ENCODE measurements around the gene IFI35. TPM values are rescaled to one million over a fixed set of nuclear protein-coding genes. Genes with fewer than 3 reads are reported as not detected.

The IFI35 gene
- total and polyA plus RNA-seq, 5 donors from 2014 or later, result 38.3 to 87.6 (median 63.4) TPM

- H3K4me3 Mint-ChIP-seq, result peak overlapping the region in 2 of 4 donors; percentile 39 to 90
- no peaks in the 10 kb centered on the region for H3K9me3 Mint-ChIP-seq
- Histone ChIP-seq H3K27me3 (ENCODE audit: control insufficient read depth, insufficient read depth, low read length) (no peaks in the 10 kb centered on the region), H3K4me1 (ENCODE audit: control insufficient read depth, insufficient read depth, low read length, poor library complexity, severe bottlenecking) (peaks cover 16% of the 10 kb centered on the region), H3K4me3 (ENCODE audit: low read depth, low read length) (no peak overlapping the region), H3K36me3 (ENCODE audit: control insufficient read depth, insufficient read depth, low read length) (no peaks in the 10 kb centered on the region), H3K9me3 (ENCODE audit: control insufficient read depth in 2 of 2, low read length in 2 of 2) (no peaks in the 10 kb centered on the region), H3K27ac (ENCODE audit: insufficient read depth, low read length, poor library complexity, severe bottlenecking) (no peak overlapping the region)
- ATAC-seq (ENCODE audit: low read depth in 2 of 2), result no peak
- DNase-seq, result no peak
- no peaks in the 10 kb centered on the region for H3K36me3 Mint-ChIP-seq
- H3K27ac Mint-ChIP-seq, result peak overlapping the region in 2 of 3 donors; percentile 14 to 34
- H3K27me3 Mint-ChIP-seq, result no peaks in the 10 kb centered on the region
- peaks cover 0 to 16% (median 8%) of the 10 kb centered on the region in 4 donors for H3K4me1 Mint-ChIP-seq
Observed at GRCh38 chr17:43028221-43028861, 21.8 kb downstream of the IFI35 start.

DNA sequence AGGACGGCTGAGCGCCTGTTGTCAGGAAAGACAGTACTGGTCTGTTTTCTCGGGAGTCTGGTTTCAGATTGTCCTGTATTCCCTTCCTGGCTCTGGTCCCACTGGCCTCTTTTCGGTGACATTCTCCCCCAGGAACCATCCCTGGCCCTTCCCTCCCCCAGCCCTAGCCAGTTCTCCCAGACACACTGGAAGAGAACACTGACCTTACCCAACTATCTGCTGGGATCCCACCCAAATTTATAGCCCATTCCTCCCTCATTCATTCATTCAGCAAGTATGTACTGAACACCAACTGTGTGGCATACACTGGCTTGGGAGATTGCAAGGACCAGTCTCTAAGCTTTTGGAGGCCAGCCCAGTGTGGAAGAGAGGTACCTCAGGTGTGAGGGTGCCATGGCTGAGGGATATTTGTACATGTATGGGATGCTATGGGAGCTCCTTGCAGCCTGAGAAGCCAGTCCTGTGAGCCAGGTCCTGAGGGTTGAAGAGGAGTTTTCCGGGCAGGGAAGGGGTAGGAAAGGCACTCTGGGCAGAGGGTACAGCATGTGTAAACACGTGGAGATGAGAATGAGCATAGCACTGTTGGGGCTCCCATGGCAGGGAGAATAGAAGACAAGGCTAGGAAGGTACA, 23.7 kb downstream of the IFI35 start:
- Histone ChIP-seq H3K36me3 (ENCODE audit: control insufficient read depth, insufficient read depth, low read length) (no peaks in the 10 kb centered on the region), H3K4me1 (ENCODE audit: control insufficient read depth, insufficient read depth, low read length, poor library complexity, severe bottlenecking) (peaks cover 3% of the 10 kb centered on the region), H3K9me3 (ENCODE audit: control insufficient read depth in 2 of 2, low read length in 2 of 2) (no peaks in the 10 kb centered on the region), H3K27ac (ENCODE audit: insufficient read depth, low read length, poor library complexity, severe bottlenecking) (no peak overlapping the region), H3K4me3 (ENCODE audit: low read depth, low read length) (no peak overlapping the region), H3K27me3 (ENCODE audit: control insufficient read depth, insufficient read depth, low read length) (no peaks in the 10 kb centered on the region)
- DNase-seq, result no peak
- H3K4me3 Mint-ChIP-seq, result peak overlapping the region in 1 of 4 donors; percentile 80
- no peaks in the 10 kb centered on the region for H3K27me3 Mint-ChIP-seq
- ATAC-seq (ENCODE audit: low read depth in 2 of 2), result no peak
- H3K27ac Mint-ChIP-seq, result no peak overlapping the region
- H3K36me3 Mint-ChIP-seq, result no peaks in the 10 kb centered on the region
- peaks cover 0 to 6% (median 1%) of the 10 kb centered on the region in 4 donors for H3K4me1 Mint-ChIP-seq
- H3K9me3 Mint-ChIP-seq, result no peaks in the 10 kb centered on the region

GRCh38 chr17:43031666-43032065, 25.1 kb downstream of the IFI35 start:
- Histone ChIP-seq H3K36me3 (ENCODE audit: control insufficient read depth, insufficient read depth, low read length) (no peaks in the 10 kb centered on the region), H3K27ac (ENCODE audit: insufficient read depth, low read length, poor library complexity, severe bottlenecking) (no peak overlapping the region), H3K4me3 (ENCODE audit: low read depth, low read length) (no peak overlapping the region), H3K9me3 (ENCODE audit: control insufficient read depth in 2 of 2, low read length in 2 of 2) (no peaks in the 10 kb centered on the region), H3K27me3 (ENCODE audit: control insufficient read depth, insufficient read depth, low read length) (no peaks in the 10 kb centered on the region), H3K4me1 (ENCODE audit: control insufficient read depth, insufficient read depth, low read length, poor library complexity, severe bottlenecking) (no peaks in the 10 kb centered on the region)
- peaks cover 0 to 6% (median 0%) of the 10 kb centered on the region in 4 donors for H3K4me1 Mint-ChIP-seq
- no peaks in the 10 kb centered on the region for H3K9me3 Mint-ChIP-seq
- no peak overlapping the region for H3K27ac Mint-ChIP-seq
- no peaks in the 10 kb centered on the region for H3K27me3 Mint-ChIP-seq
- no peak overlapping the region for H3K4me3 Mint-ChIP-seq
- no peak for DNase-seq
- no peak for ATAC-seq (ENCODE audit: low read depth in 2 of 2)
- no peaks in the 10 kb centered on the region for H3K36me3 Mint-ChIP-seq

- H3K9me3 ChIP-seq (ENCODE audit: control insufficient read depth in 2 of 2, low read length in 2 of 2), result no peaks in the 10 kb centered on the region
- no peak overlapping the region for H3K27ac ChIP-seq (ENCODE audit: insufficient read depth, low read length, poor library complexity, severe bottlenecking)
- Mint-ChIP-seq H3K36me3 (no peaks in the 10 kb centered on the region), H3K27ac (peak overlapping the region in 1 of 3 donors; percentile 20), H3K4me3 (no peak overlapping the region), H3K4me1 (peaks cover 0 to 6% (median 0%) of the 10 kb centered on the region in 4 donors), H3K9me3 (no peaks in the 10 kb centered on the region), H3K27me3 (no peaks in the 10 kb centered on the region)
- ATAC-seq (ENCODE audit: low read depth in 2 of 2), result no peak
- no peak for DNase-seq
- no peaks in the 10 kb centered on the region for H3K27me3 ChIP-seq (ENCODE audit: control insufficient read depth, insufficient read depth, low read length)
- H3K4me1 ChIP-seq (ENCODE audit: control insufficient read depth, insufficient read depth, low read length, poor library complexity, severe bottlenecking), result no peaks in the 10 kb centered on the region
- H3K4me3 ChIP-seq (ENCODE audit: low read depth, low read length), result no peak overlapping the region
- H3K36me3 ChIP-seq (ENCODE audit: control insufficient read depth, insufficient read depth, low read length), result no peaks in the 10 kb centered on the region
Observed at GRCh38 chr17:43033948-43034881, 27.6 kb downstream of the IFI35 start.

- H3K4me1 Mint-ChIP-seq, result peaks cover 0 to 6% (median 0%) of the 10 kb centered on the region in 4 donors
- H3K36me3 Mint-ChIP-seq, result no peaks in the 10 kb centered on the region
- Histone ChIP-seq H3K4me1 (ENCODE audit: control insufficient read depth, insufficient read depth, low read length, poor library complexity, severe bottlenecking) (no peaks in the 10 kb centered on the region), H3K4me3 (ENCODE audit: low read depth, low read length) (no peak overlapping the region), H3K9me3 (ENCODE audit: control insufficient read depth in 2 of 2, low read length in 2 of 2) (no peaks in the 10 kb centered on the region), H3K27ac (ENCODE audit: insufficient read depth, low read length, poor library complexity, severe bottlenecking) (no peak overlapping the region), H3K36me3 (ENCODE audit: control insufficient read depth, insufficient read depth, low read length) (no peaks in the 10 kb centered on the region), H3K27me3 (ENCODE audit: control insufficient read depth, insufficient read depth, low read length) (no peaks in the 10 kb centered on the region)
- H3K9me3 Mint-ChIP-seq, result no peaks in the 10 kb centered on the region
- ATAC-seq (ENCODE audit: low read depth in 2 of 2) (no peak), DNase-seq (no peak)
- no peaks in the 10 kb centered on the region for H3K27me3 Mint-ChIP-seq
- H3K27ac Mint-ChIP-seq, result no peak overlapping the region
- H3K4me3 Mint-ChIP-seq, result no peak overlapping the region
Observed at GRCh38 chr17:43034894-43035293, 28.3 kb downstream of the IFI35 start.

DNA sequence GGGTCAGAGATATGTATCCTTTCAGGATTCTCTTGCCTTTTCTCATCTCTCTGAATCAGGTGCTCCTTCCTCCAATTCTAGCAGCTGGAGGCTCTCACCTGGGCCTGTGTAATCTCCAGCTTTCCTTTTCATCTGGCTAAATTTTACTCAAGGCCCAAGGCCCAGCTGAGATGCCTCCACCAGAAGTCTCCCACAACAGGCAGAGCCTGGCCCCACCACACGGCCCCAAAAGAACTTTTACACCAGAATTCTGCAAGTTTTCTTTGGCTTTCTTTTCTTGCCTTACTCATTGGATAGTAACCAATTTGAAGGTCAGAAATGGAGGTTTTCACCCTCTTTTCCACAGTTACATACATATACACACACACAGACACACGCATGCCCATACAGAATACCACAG, 33.1 kb downstream of the IFI35 start:
- ATAC-seq (ENCODE audit: low read depth in 2 of 2), result no peak
- Histone ChIP-seq H3K9me3 (ENCODE audit: control insufficient read depth in 2 of 2, low read length in 2 of 2) (no peaks in the 10 kb centered on the region), H3K27me3 (ENCODE audit: control insufficient read depth, insufficient read depth, low read length) (no peaks in the 10 kb centered on the region), H3K4me3 (ENCODE audit: low read depth, low read length) (no peak overlapping the region), H3K36me3 (ENCODE audit: control insufficient read depth, insufficient read depth, low read length) (no peaks in the 10 kb centered on the region), H3K4me1 (ENCODE audit: control insufficient read depth, insufficient read depth, low read length, poor library complexity, severe bottlenecking) (no peaks in the 10 kb centered on the region), H3K27ac (ENCODE audit: insufficient read depth, low read length, poor library complexity, severe bottlenecking) (no peak overlapping the region)
- no peak for DNase-seq
- Mint-ChIP-seq H3K4me1 (no peaks in the 10 kb centered on the region), H3K36me3 (no peaks in the 10 kb centered on the region), H3K27ac (peak overlapping the region in 2 of 3 donors; percentile 12 to 42), H3K4me3 (no peak overlapping the region), H3K9me3 (no peaks in the 10 kb centered on the region), H3K27me3 (no peaks in the 10 kb centered on the region)

GRCh38 chr17:43040655-43041054, 34.1 kb downstream of the IFI35 start:
- H3K27ac Mint-ChIP-seq, result no peak overlapping the region
- DNase-seq (no peak), ATAC-seq (ENCODE audit: low read depth in 2 of 2) (no peak)
- no peaks in the 10 kb centered on the region for H3K27me3 ChIP-seq (ENCODE audit: control insufficient read depth, insufficient read depth, low read length)
- H3K36me3 ChIP-seq (ENCODE audit: control insufficient read depth, insufficient read depth, low read length), result no peaks in the 10 kb centered on the region
- no peaks in the 10 kb centered on the region for H3K4me1 ChIP-seq (ENCODE audit: control insufficient read depth, insufficient read depth, low read length, poor library complexity, severe bottlenecking)
- H3K27ac ChIP-seq (ENCODE audit: insufficient read depth, low read length, poor library complexity, severe bottlenecking), result no peak overlapping the region
- no peaks in the 10 kb centered on the region for H3K4me1 Mint-ChIP-seq
- no peaks in the 10 kb centered on the region for H3K9me3 ChIP-seq (ENCODE audit: control insufficient read depth in 2 of 2, low read length in 2 of 2)
- no peak overlapping the region for H3K4me3 Mint-ChIP-seq
- H3K9me3 Mint-ChIP-seq, result no peaks in the 10 kb centered on the region
- H3K36me3 Mint-ChIP-seq, result no peaks in the 10 kb centered on the region
- H3K27me3 Mint-ChIP-seq, result no peaks in the 10 kb centered on the region
- no peak overlapping the region for H3K4me3 ChIP-seq (ENCODE audit: low read depth, low read length)
